Measurements from ENCODE around the gene RNF168. TPM values are rescaled to one million over a fixed set of nuclear protein-coding genes. Genes with fewer than 3 reads are reported as not detected.

RNF168 gene
- total RNA-seq, 1 experiment from 2014 or later: 25.1 TPM

- no peak for TF ChIP-seq EGR1 (IDR thresholded peaks at IDR 0.05; ENCODE audit: low read depth)
- TF ChIP-seq RAD21 (IDR thresholded peaks at IDR 0.05; ENCODE audit: low read depth): peak; percentile 57
- TF ChIP-seq TCF7L2 (IDR thresholded peaks at IDR 0.05; ENCODE audit: borderline replicate concordance, extremely low read depth, insufficient read depth, insufficient read length): no peak
- no peak; the same call in 1 of the 2 replicates for TF ChIP-seq ZFX (IDR thresholded peaks at IDR 0.05)
These were observed 25.2 kb upstream of the RNF168 start (continued) for GRCh38 chr3:196528639-196529233.

GRCh38 chr3:196525141-196525540, 21.6 kb upstream of the RNF168 start:
- ChIA-PET CTCF (interaction anchor here (1.6 kb wide), 1 partner anchor 160 kb away, joined by 8 read pairs; no protein-coding TSS in a partner anchor), POLR2A (no interaction called here), RAD21 (ENCODE audit: low non-redundant PET in 1 of 2, low total read pairs in 2 of 2, uncharacterized antibody in 2 of 2, unreplicated experiment in 2 of 2) (no interaction called here)
- no peak overlapping the region for H3K9ac ChIP-seq (ENCODE audit: low read length)
- no peaks in the 10 kb centered on the region for H3K9me2 ChIP-seq (ENCODE audit: insufficient read depth)
- H2AFZ ChIP-seq (ENCODE audit: low read depth, low read length, poor library complexity, severe bottlenecking): no peak overlapping the region
- no peaks in the 10 kb centered on the region for H3K9me3 ChIP-seq (ENCODE audit: control insufficient read depth in 1 of 2, insufficient read depth in 1 of 2, low read depth in 1 of 2, low read length in 2 of 2)
- H3K4me3 ChIP-seq (replicated peaks in 1 of 2; ENCODE audit: low read depth in 1 of 2, low read length in 2 of 2): no peak overlapping the region
- BruUV-seq (replicated peaks): no TSS peak
- H3K79me2 ChIP-seq (ENCODE audit: insufficient read depth, low read length): no peaks in the 10 kb centered on the region
- DNase-seq (ENCODE audit: low read depth, low spot score) (no peak), ATAC-seq (no peak)
- peaks cover 0 to 21% of the 10 kb centered on the region in 2 experiments; a peak in 2 of 4 replicates for H3K4me1 ChIP-seq (ENCODE audit: control insufficient read depth in 1 of 2, insufficient read depth in 2 of 2, low read length in 2 of 2)
- H4K20me1 ChIP-seq (ENCODE audit: insufficient read depth): no peaks in the 10 kb centered on the region
- no peaks in the 10 kb centered on the region for H3K36me3 ChIP-seq (ENCODE audit: control insufficient read depth in 1 of 2, insufficient read depth in 2 of 2, low read length in 2 of 2)
- no peaks in the 10 kb centered on the region for H3K27me3 ChIP-seq (ENCODE audit: insufficient read depth, low read length)
- no peak for TF ChIP-seq CTCF (IDR thresholded peaks at IDR 0.05 in 2 of 3, conservative IDR thresholded peaks at IDR 0.05 in 1 of 3; ENCODE audit: borderline replicate concordance in 1 of 3, insufficient read depth in 1 of 3, low read depth in 2 of 3, low read length in 2 of 3)
- no peak for TF ChIP-seq POLR2AphosphoS5 (IDR thresholded peaks at IDR 0.05; ENCODE audit: low read depth, low read length)
- no peak for TF ChIP-seq POLR2A (IDR thresholded peaks at IDR 0.05; ENCODE audit: borderline replicate concordance, extremely low read depth, insufficient read depth, insufficient read length)
- no peak for TF ChIP-seq EZH2 (IDR thresholded peaks at IDR 0.05)
- TF ChIP-seq YY1 (IDR thresholded peaks at IDR 0.05; ENCODE audit: extremely low read depth, insufficient replicate concordance, low read depth, low read length): no peak
- TF ChIP-seq JUND (IDR thresholded peaks at IDR 0.05): no peak
- TF ChIP-seq MAX (IDR thresholded peaks at IDR 0.05): no peak
- TF ChIP-seq SRF (IDR thresholded peaks at IDR 0.05; ENCODE audit: low read depth): no peak
- TF ChIP-seq SP1 (IDR thresholded peaks at IDR 0.05; ENCODE audit: low read depth): no peak
- no peak for TF ChIP-seq CBX3 (IDR thresholded peaks at IDR 0.05; ENCODE audit: low read depth)
- no peak for TF ChIP-seq ELF1 (IDR thresholded peaks at IDR 0.05; ENCODE audit: borderline replicate concordance, low read depth)
- no peak for TF ChIP-seq CEBPB (IDR thresholded peaks at IDR 0.05; ENCODE audit: low read depth)
- no peak for TF ChIP-seq ZNF274 (IDR thresholded peaks at IDR 0.05; ENCODE audit: low read depth, low read length)
- intact Hi-C loops (cut with micrococcal nuclease): loop anchor here (5.0 to 10.0 kb wide), 2 partner anchors 442 to 660 kb away; partner anchors contain the start of gene PIGZ
- no peak overlapping the region for H3K27ac ChIP-seq (ENCODE audit: low read depth, low read length)
- H3K4me2 ChIP-seq (ENCODE audit: low read length): no peak overlapping the region
